H1 (cell line): Measurements from ENCODE around the gene RICTOR.

Experiments used
- BRCA1 ChIP-seq: IDR thresholded peaks from 2 replicates; pipeline ENCODE4 v1.6.1; 2012; ENCODE audit warnings: low read depth, low read length, improper control_type of control experiment
- CTCF ChIP-seq, 3 experiments: IDR thresholded peaks; 1 replicate in 2 of 3; 2 replicates in 1 of 3; pipeline versions ENCODE4 v1.5.1 to v1.6.1; 2011; ENCODE audit warnings: low read length in 3 of 3, mild to moderate bottlenecking in 3 of 3, inconsistent platforms in 2 of 3, low read depth in 1 of 3, moderate library complexity in 1 of 3; ENCODE audit not compliant: insufficient read depth in 1 of 3; ENCODE audit errors: control extremely low read depth in 1 of 3
- GTF2F1 ChIP-seq: IDR thresholded peaks from 2 replicates; pipeline ENCODE4 v1.6.1; 2012; ENCODE audit warnings: low read depth, low read length, improper control_type of control experiment, borderline replicate concordance
- MAX ChIP-seq: IDR thresholded peaks from 2 replicates; pipeline ENCODE4 v1.6.1; 2012; ENCODE audit warnings: inconsistent platforms
- POLR2AphosphoS5 ChIP-seq: IDR thresholded peaks from 2 replicates; pipeline ENCODE4 v1.6.1; 2011; ENCODE audit warnings: low read depth, low read length
- ZNF274 ChIP-seq: IDR thresholded peaks from 2 replicates; pipeline ENCODE4 v1.7.0; 2012; ENCODE audit warnings: low read length, borderline replicate concordance; ENCODE audit errors: extremely low read depth

GRCh38 chr5:39064450-39064849 is 9.7 kb downstream of the RICTOR start:
- TF ChIP-seq GTF2F1 (no peak), CTCF (IDR thresholded peaks at IDR 0.05; ENCODE audit: control extremely low read depth in 1 of 3, insufficient read depth in 1 of 3, low read depth in 1 of 3, low read length in 3 of 3) (no peak), ZNF274 (no peak), POLR2AphosphoS5 (no peak), BRCA1 (no peak), MAX (no peak)
